ENCODE data around the gene MLEC.
"Not testable (repeated sequence)": the region's sequence is repeated elsewhere in the genome, so short reads cannot be mapped to it uniquely, and the experiment has no call there.

Gene MLEC

GRCh38 chr12:120663741-120664140 lies 23.2 kb upstream of the MLEC start:
- no peak for DNase-seq

- no peak for DNase-seq
These were observed 20.2 kb upstream of the MLEC start for GRCh38 chr12:120666571-120667390.

GRCh38 chr12:120668091-120668867 lies 18.7 kb upstream of the MLEC start:
- no peak for DNase-seq

GRCh38 chr12:120668868-120669840 lies 17.8 kb upstream of the MLEC start:
- peak; percentile 41 for DNase-seq

- DNase-seq = not testable (repeated sequence)
These were observed 16.7 kb upstream of the MLEC start for GRCh38 chr12:120670237-120670636.

GRCh38 chr12:120670667-120671066 lies 16.3 kb upstream of the MLEC start:
- DNase-seq = no peak

- no peak for DNase-seq
These were observed 12.8 kb upstream of the MLEC start for GRCh38 chr12:120674097-120674636.

- no peak for DNase-seq
These were observed 9.0 kb upstream of the MLEC start for GRCh38 chr12:120677765-120678473.

- peak; percentile 31 for DNase-seq
These were observed 8.4 kb upstream of the MLEC start for GRCh38 chr12:120678572-120678971.

GRCh38 chr12:120680165-120680738 lies 6.7 kb upstream of the MLEC start:
- no peak for DNase-seq

- peak; percentile 50 for DNase-seq
These were observed 2.4 kb upstream of the MLEC start for GRCh38 chr12:120684523-120684932.

GRCh38 chr12:120685522-120685921 lies 1.4 kb upstream of the MLEC start:
- no peak for DNase-seq

GRCh38 chr12:120686151-120686689 lies 729 bp upstream of the MLEC start:
- DNase-seq = peak; percentile 98

GRCh38 chr12:120687578-120688289 lies 785 bp downstream of the MLEC start:
- DNase-seq = no peak

- peak; percentile 26 for DNase-seq
These were observed 1.6 kb downstream of the MLEC start for GRCh38 chr12:120688527-120689071.

- no peak for DNase-seq
These were observed 2.6 kb downstream of the MLEC start for GRCh38 chr12:120689397-120690082.

GRCh38 chr12:120690083-120690450 lies 3.1 kb downstream of the MLEC start:
- no peak for DNase-seq

GRCh38 chr12:120690978-120691377 lies 4.0 kb downstream of the MLEC start:
- DNase-seq = no peak

- no peak for DNase-seq
These were observed 5.6 kb downstream of the MLEC start for GRCh38 chr12:120692524-120693033.
